Measurements from ENCODE around the gene NAGS. TPM values are rescaled to one million over a fixed set of nuclear protein-coding genes. Genes with fewer than 3 reads are reported as not detected.

Gene NAGS
- total RNA-seq, 4 donors from 2014 or later = 1.3 to 9.7 (median 2.6) TPM

- Histone ChIP-seq H3K9me3 (no peaks in the 10 kb centered on the region), H3K27me3 (peaks cover 11 to 21% of the 10 kb centered on the region in 2 donors), H3K4me1 (peaks cover 0 to 18% of the 10 kb centered on the region in 2 donors), H3K4me3 (no peak overlapping the region), H3K36me3 (no peaks in the 10 kb centered on the region), H3K27ac (no peak overlapping the region)
- DNase-seq = no peak
- intact Hi-C loops (cut with DNase I; ENCODE audit: low total_unique reads) = no loop called here
- no peak for TF ChIP-seq POLR2A (IDR thresholded peaks at IDR 0.05)
- no peak for TF ChIP-seq CTCF (IDR thresholded peaks at IDR 0.05)
These were observed 2.1 kb upstream of the NAGS start for GRCh38 chr17:44002141-44002848.

DNA sequence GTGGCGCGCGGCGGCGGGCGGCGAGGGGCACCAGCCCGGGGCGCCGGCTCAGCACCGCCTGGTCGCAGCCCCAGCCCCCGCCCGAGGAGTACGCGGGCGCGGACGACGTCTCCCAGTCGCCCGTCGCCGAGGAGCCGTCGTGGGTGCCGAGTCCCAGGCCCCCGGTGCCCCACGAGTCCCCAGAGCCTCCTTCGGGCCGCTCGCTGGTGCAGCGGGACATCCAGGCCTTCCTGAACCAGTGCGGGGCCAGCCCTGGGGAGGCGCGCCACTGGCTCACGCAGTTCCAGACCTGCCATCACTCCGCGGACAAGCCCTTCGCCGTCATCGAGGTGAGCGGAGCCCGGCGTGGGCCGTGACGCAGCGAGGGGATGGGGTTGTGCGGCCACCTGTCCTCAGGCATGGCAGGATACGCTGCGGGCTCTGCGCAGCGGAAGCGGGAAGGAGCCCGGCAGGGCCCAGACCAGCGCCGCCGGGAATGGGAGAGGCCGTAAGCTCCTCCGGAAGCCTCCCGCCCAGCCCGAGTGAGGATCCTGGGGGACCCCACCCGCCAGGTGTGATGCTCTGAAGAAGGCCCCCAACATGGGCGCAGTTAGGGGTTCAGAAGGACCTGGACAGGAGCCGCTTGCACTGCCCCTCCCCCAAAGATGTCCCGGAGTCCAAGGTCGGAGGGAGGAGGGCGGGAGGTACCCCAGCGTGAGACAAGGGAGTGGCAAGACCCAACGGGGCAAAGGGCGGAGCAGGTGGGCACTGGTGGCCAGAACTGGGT is 522 bp downstream of the NAGS start:
- Histone ChIP-seq H3K27ac (no peak overlapping the region), H3K36me3 (no peaks in the 10 kb centered on the region), H3K4me1 (peaks cover 0 to 27% of the 10 kb centered on the region in 2 donors), H3K9me3 (no peaks in the 10 kb centered on the region), H3K27me3 (peaks cover 11 to 21% of the 10 kb centered on the region in 2 donors), H3K4me3 (peak overlapping the region in 1 of 2 donors; percentile 9)
- intact Hi-C loops (cut with DNase I; ENCODE audit: low total_unique reads) = no loop called here
- TF ChIP-seq CTCF (IDR thresholded peaks at IDR 0.05) (no peak), POLR2A (IDR thresholded peaks at IDR 0.05) (no peak)
- peak in 1 of 2 donors; percentile 23 for DNase-seq

DNA sequence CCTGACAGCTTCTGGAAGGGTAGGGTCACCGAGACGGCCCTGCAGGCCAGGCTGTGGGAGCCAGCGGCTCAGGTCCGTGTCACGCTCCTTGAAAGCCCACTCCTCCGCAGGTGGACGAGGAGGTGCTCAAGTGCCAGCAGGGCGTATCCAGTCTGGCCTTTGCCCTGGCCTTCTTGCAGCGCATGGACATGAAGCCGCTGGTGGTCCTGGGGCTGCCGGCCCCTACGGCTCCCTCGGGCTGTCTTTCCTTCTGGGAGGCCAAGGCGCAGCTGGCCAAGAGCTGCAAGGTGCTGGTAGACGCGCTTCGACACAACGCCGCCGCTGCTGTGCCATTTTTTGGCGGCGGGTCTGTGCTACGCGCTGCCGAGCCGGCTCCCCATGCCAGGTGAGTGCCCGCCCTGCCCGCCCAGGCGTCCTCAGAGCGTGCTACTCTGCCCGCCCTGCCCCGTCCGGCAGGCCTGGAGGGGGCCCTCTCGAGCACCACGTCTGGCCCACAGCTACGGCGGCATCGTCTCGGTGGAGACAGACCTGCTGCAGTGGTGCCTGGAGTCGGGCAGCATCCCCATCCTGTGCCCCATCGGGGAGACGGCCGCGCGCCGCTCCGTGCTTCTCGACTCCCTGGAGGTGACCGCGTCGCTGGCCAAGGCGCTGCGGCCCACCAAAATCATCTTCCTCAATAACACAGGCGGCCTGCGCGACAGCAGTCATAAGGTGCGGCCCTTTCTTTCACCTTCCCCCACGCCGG is 1.3 kb downstream of the NAGS start:
- peaks cover 11 to 21% of the 10 kb centered on the region in 2 donors for H3K27me3 ChIP-seq
- no peak for DNase-seq

DNA sequence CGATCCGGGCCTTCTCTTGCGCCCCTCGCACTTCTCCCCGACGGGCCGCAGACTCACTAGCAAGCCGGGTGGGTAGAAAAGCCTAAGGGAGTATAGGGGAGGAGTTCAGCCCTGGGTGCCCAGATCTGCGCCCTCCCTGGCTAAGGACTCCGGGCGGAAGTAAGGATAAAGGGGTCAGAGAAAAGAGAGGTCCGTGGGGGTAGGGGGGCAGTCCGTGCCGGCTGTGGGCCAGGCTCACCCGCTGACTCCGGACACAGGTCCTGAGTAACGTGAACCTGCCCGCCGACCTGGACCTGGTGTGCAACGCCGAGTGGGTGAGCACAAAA is 1.8 kb downstream of the NAGS start:
- TF ChIP-seq POLR2A (IDR thresholded peaks at IDR 0.05) = no peak
- no peak for TF ChIP-seq CTCF (IDR thresholded peaks at IDR 0.05)
- no peaks in the 10 kb centered on the region for H3K9me3 ChIP-seq
- H3K27me3 ChIP-seq = peaks cover 11 to 21% of the 10 kb centered on the region in 2 donors
- no peak for DNase-seq
- H3K36me3 ChIP-seq = no peaks in the 10 kb centered on the region
- intact Hi-C loops (cut with DNase I; ENCODE audit: low total_unique reads) = no loop called here
- H3K4me3 ChIP-seq = peak overlapping the region; percentile 45 to 47
- H3K27ac ChIP-seq = peak overlapping the region; percentile 36 to 44
- peaks cover 0 to 27% of the 10 kb centered on the region in 2 donors for H3K4me1 ChIP-seq

More for the DNA sequence above, 1.3 kb downstream of the NAGS start:
- no peaks in the 10 kb centered on the region for H3K36me3 ChIP-seq
- intact Hi-C loops (cut with DNase I; ENCODE audit: low total_unique reads) = no loop called here
- H3K9me3 ChIP-seq = no peaks in the 10 kb centered on the region
- H3K4me3 ChIP-seq = peak overlapping the region; percentile 45 to 47
- peak overlapping the region in 1 of 2 donors; percentile 36 for H3K27ac ChIP-seq
- no peak for TF ChIP-seq CTCF (IDR thresholded peaks at IDR 0.05)
- no peak for TF ChIP-seq POLR2A (IDR thresholded peaks at IDR 0.05)
- H3K4me1 ChIP-seq = peaks cover 0 to 27% of the 10 kb centered on the region in 2 donors
